KG1 (cell line): ENCODE results near the gene TMEM109.

Source experiments
- DNase-seq: peaks from one replicate; lab custom pipeline; 2025; lab: John Stamatoyannopoulos, UW

Gene TMEM109

DNA sequence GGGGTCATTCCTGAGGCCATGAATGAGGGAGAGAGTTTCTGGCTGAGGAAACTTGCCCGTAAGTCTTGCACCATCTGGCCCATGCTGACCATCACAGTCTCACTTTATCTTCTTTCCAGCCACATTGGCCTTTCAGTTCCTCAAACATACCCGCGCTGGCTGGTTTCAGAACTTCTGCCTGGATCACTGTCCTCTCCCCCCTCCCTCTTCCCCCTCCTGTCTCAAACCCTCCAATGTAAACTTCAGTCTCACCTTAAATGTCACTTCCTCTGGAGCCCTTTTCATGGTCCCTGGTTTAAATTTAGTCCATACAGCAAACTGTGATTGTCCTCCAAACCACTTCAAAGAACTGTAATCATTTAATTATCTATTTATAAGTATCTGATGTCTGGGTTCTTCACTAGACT, 3.7 kb upstream of the TMEM109 start:
- no peak for DNase-seq

- DNase-seq: no peak
Measured at GRCh38 chr11:60910711-60911380, 3.1 kb upstream of the TMEM109 start.

DNA sequence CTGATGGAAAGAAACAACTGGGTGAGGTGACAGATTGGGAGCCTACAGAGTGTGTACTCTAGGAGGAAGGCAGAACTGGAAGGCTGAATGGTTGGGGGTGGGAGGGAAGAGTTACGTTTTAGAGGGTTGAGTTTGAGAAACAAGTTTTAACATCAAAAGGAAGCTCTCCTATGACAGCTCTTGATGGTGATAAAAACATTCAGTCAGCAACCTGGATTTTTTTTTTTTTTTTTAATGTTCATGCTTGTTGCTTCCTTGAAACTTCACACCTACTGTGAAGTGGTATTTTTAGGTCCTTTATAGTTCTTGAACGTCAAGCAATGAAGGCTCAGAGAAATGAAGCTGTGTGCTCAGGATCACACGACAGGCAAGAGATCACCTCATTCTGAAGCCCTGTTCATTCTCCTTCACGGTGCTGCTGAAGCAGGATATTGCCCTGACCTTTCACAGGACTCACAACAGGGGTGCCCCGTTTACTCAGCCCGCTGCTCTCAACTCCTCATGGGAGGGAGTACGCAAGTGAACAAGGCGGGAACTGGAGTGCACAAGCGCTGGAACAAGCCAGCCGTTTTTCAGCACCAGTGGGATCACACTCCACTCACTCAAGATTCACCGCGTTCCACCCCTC, 1.6 kb upstream of the TMEM109 start:
- DNase-seq: no peak

GRCh38 chr11:60912851-60913528, 968 bp upstream of the TMEM109 start:
- no peak for DNase-seq

DNA sequence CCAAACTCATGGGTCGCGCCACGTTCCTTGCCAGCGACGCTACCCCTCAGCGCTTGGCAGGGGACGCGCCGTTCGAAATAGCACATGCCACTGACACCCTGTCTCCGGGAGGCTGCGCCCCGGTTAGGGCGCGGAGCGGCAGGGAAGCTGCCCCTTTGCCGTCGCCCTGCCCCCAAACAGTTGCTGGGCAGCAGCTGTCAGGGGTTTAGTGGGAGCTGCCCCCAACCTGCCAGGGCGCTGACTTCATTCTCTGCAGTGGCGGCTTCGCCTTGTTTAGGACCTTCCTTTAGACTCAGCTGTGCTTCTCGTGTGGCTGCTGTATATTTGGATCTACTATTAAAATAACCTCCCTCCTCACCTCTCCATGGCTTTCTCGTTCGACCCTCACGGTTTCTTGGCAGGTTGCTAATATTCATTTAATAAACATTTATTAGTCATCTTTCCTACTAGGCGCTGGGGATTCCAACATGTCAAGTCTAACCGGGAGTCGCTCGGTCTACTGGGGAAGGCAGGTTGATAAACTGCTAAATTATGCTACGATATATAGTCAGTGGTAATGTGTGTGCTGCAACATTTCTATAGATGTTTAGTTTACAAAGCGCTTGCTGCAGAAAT, 782 bp downstream of the TMEM109 start:
- DNase-seq: peak; percentile 80

DNA sequence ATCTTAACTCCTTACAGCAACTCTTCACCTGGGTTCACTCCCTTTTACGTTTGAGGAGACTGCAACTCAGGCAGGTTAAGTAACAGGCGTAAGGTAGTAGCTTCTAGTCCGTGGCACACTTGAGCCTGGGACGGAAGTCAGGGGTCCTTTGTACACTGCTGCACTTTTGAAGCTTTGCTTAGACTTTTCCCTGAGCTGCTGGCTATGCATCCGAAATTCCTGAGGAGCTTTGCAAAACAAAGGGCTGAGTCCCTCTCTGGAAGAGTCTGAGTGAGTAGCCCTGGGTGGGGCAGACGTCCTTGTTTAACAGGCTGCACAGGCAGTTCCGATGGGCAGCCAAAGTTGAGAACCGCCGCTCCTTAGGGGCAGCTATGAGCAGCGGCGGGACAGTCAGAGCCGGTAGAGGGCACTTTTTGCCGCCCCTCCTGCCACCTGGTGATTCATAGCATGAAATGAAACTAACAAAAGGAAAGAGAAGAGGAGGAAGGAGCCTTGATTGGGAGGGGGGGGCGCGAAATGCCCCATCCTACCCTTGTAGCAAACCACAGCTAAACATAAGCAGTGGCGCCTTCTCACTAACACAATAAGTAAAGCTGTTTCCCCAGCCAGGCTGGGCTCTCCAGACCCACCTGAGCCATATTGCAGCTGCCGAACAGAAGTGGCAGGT, 1.4 kb downstream of the TMEM109 start:
- DNase-seq: peak; percentile 80

- DNase-seq: no peak
Measured at GRCh38 chr11:60916669-60917206, 2.8 kb downstream of the TMEM109 start.

GRCh38 chr11:60917267-60917666, 3.3 kb downstream of the TMEM109 start:
- DNase-seq: no peak

DNA sequence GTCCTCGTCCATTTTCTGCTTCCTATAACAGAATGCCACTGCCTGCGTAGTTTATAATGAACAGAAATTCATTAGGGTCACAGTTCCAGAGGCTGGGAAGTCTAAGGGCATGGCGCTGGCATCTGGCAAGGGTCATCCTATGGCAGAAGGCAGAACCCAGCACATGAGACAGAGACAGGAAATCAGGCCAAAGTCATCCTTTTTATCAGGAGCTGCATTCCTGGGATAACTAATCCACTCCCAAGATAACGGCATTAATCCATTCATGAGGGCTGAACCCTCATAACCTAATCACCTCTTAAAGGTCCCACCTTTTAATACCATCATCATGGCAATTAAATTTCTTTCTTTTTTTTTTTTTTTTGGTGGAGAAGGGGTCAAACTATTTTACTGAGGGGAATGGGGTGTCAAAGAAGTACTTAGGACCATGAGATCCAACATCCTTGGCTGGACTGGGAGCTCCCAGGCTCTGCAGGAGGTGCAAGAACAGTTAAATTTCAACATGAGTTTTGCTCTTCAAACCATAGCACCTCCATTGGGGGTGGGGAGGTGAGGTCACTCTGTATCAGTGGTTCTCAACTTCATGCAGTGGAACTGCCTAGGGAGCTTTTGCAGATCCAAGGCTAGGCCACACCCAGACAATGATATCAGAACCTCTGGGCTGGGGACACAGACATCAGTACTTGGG, 4.4 kb downstream of the TMEM109 start:
- DNase-seq: no peak

- DNase-seq: no peak
Measured at GRCh38 chr11:60918939-60919265, 4.9 kb downstream of the TMEM109 start.

GRCh38 chr11:60919320-60919719, 5.4 kb downstream of the TMEM109 start:
- no peak for DNase-seq

GRCh38 chr11:60919956-60920355, 6.0 kb downstream of the TMEM109 start:
- no peak for DNase-seq

- no peak for DNase-seq
Measured at GRCh38 chr11:60921259-60921658, 7.3 kb downstream of the TMEM109 start.

GRCh38 chr11:60921777-60922335, 7.9 kb downstream of the TMEM109 start:
- no peak for DNase-seq

GRCh38 chr11:60922906-60923305, 8.9 kb downstream of the TMEM109 start:
- DNase-seq: no peak

DNA sequence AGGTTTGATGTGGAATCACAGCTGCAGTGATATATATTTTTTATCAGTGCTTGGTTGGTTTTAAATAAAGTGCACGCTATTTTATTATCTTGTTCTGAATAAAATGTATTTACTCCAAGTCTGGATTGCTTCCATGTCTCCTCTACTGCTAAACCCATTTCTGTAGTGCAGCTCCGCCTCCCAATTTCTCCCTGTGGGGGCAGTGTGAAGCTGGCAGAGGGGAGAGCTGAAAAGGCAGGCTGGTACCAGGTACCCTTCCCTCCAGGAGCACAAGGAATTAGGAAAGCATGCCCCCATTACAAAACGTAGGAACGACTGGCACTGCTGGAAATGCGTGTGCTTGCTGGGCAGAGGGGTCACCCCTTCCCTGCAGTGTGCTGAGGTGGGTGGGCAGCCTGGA, 9.4 kb downstream of the TMEM109 start:
- DNase-seq: no peak

DNA sequence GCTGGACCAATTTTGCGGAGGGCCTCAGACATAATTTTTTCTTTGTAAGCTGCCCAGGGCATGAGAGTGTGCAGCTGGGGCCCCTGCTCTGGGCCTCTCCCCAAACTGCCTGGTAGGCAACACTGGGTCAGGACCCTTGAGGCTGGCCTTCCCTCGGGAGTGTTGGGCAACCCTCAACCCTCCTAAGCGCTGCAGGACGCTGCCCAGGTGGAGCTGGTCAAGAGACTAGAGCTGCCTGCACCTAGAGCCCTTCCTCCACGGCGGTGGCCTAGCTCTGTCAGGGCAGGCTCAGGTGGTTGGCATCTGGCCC, 9.8 kb downstream of the TMEM109 start:
- no peak for DNase-seq

DNA sequence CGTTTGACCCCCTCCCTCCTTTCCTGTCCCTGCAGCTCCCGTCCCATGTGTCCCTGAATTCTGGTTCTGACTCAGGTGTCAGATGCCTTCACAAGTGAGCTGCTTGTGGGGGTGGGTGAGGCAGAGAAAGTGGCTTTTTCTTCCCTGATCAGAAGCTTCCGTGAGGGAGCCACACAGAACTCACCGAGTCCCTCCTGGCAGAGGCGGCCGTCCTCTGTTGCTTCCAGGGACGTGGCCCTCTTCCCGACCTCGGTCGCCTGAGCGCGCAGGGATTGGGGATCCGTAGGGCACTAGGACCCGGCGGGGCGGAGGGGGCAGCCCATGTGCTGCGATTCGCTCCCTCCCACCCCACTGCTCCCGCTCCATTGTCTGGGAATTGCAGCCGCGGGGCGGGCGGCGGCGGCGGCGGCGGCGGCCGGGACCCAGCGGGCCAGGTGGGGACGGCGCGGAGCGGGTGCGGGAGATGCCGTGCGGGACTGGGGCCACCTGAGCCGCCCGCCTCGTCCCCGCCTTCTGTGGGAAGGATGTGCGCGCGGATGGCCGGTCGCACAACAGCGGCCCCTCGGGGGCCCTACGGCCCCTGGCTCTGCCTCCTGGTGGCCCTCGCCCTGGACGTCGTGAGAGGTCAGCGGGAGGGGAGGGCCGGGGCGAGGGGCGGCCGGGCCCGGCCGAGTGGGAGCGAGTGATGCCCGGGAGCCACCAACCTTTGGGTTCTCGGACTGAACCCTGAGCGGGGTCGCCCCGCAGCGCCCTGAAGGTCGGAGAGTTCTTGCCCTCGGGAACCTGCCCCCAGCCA, 10.3 kb downstream of the TMEM109 start, which contains the start of gene TMEM132A:
TSS of gene TMEM132A (plus strand) at position 351 of the 796 bp plus-strand sequence. CDS start at position 525, 174 bp downstream.
- no peak for DNase-seq

GRCh38 chr11:60924906-60925853, 11.2 kb downstream of the TMEM109 start:
- DNase-seq: no peak
